ENCODE results near the gene EPHA5.

EPHA5 gene

GRCh38 chr4:65391382-65391781 is 278.9 kb downstream of the EPHA5 start:
- Mint-ChIP-seq H3K27me3 (no peaks in the 10 kb centered on the region), H3K27ac (no peak overlapping the region), H3K4me3 (no peak overlapping the region), H3K36me3 (no peaks in the 10 kb centered on the region), H3K9me3 (no peaks in the 10 kb centered on the region), H3K4me1 (no peaks in the 10 kb centered on the region)
- no peak for ATAC-seq

- no peaks in the 10 kb centered on the region for H3K9me3 Mint-ChIP-seq
- H3K36me3 Mint-ChIP-seq = no peaks in the 10 kb centered on the region
- H3K4me1 Mint-ChIP-seq = no peaks in the 10 kb centered on the region
- ATAC-seq = no peak
- H3K4me3 Mint-ChIP-seq = no peak overlapping the region
- no peaks in the 10 kb centered on the region for H3K27me3 Mint-ChIP-seq
- H3K27ac Mint-ChIP-seq = no peak overlapping the region
These were observed 283.4 kb downstream of the EPHA5 start for GRCh38 chr4:65386927-65387326.

GRCh38 chr4:65383589-65384305 is 286.5 kb downstream of the EPHA5 start:
- ATAC-seq = no peak
- Mint-ChIP-seq H3K27ac (no peak overlapping the region), H3K4me3 (no peak overlapping the region), H3K36me3 (no peaks in the 10 kb centered on the region), H3K27me3 (no peaks in the 10 kb centered on the region), H3K9me3 (no peaks in the 10 kb centered on the region), H3K4me1 (no peaks in the 10 kb centered on the region)

- ATAC-seq = no peak
- H3K27ac Mint-ChIP-seq = no peak overlapping the region
- no peaks in the 10 kb centered on the region for H3K4me1 Mint-ChIP-seq
- H3K27me3 Mint-ChIP-seq = no peaks in the 10 kb centered on the region
- no peak overlapping the region for H3K4me3 Mint-ChIP-seq
- H3K9me3 Mint-ChIP-seq = no peaks in the 10 kb centered on the region
- no peaks in the 10 kb centered on the region for H3K36me3 Mint-ChIP-seq
These were observed 288.6 kb downstream of the EPHA5 start for GRCh38 chr4:65381648-65382047.

GRCh38 chr4:65370709-65371108 is 299.6 kb downstream of the EPHA5 start:
- Mint-ChIP-seq H3K9me3 (no peaks in the 10 kb centered on the region), H3K27me3 (no peaks in the 10 kb centered on the region), H3K36me3 (no peaks in the 10 kb centered on the region), H3K4me1 (no peaks in the 10 kb centered on the region), H3K27ac (no peak overlapping the region), H3K4me3 (no peak overlapping the region)
- no peak for ATAC-seq

- no peaks in the 10 kb centered on the region for H3K36me3 Mint-ChIP-seq
These were observed 303.0 kb downstream of the EPHA5 start for GRCh38 chr4:65367306-65367705.

GRCh38 chr4:65358914-65359313 is 311.4 kb downstream of the EPHA5 start:
- no peaks in the 10 kb centered on the region for H3K27me3 Mint-ChIP-seq
- H3K9me3 Mint-ChIP-seq = peaks cover 4% of the 10 kb centered on the region
- no peak overlapping the region for H3K4me3 Mint-ChIP-seq
- H3K36me3 Mint-ChIP-seq = no peaks in the 10 kb centered on the region
- no peaks in the 10 kb centered on the region for H3K4me1 Mint-ChIP-seq
- ATAC-seq = no peak
- no peak overlapping the region for H3K27ac Mint-ChIP-seq

More at GRCh38 chr4:65367306-65367705, 303.0 kb downstream of the EPHA5 start:
- no peak for ATAC-seq
- H3K27me3 Mint-ChIP-seq = no peaks in the 10 kb centered on the region
- H3K4me3 Mint-ChIP-seq = no peak overlapping the region
- no peak overlapping the region for H3K27ac Mint-ChIP-seq
- H3K9me3 Mint-ChIP-seq = no peaks in the 10 kb centered on the region
- H3K4me1 Mint-ChIP-seq = no peaks in the 10 kb centered on the region

GRCh38 chr4:65353098-65353497 is 317.2 kb downstream of the EPHA5 start:
- H3K9me3 Mint-ChIP-seq = no peaks in the 10 kb centered on the region
- no peak overlapping the region for H3K4me3 Mint-ChIP-seq
- H3K36me3 Mint-ChIP-seq = no peaks in the 10 kb centered on the region
- no peak for ATAC-seq
- no peak overlapping the region for H3K27ac Mint-ChIP-seq
- H3K27me3 Mint-ChIP-seq = no peaks in the 10 kb centered on the region
- no peaks in the 10 kb centered on the region for H3K4me1 Mint-ChIP-seq

- Mint-ChIP-seq H3K27me3 (no peaks in the 10 kb centered on the region), H3K27ac (no peak overlapping the region), H3K36me3 (no peaks in the 10 kb centered on the region), H3K9me3 (peaks cover 3% of the 10 kb centered on the region), H3K4me1 (no peaks in the 10 kb centered on the region), H3K4me3 (no peak overlapping the region)
- no peak for ATAC-seq
These were observed 325.9 kb downstream of the EPHA5 start for GRCh38 chr4:65344278-65344825.

GRCh38 chr4:65343342-65343741 is 326.9 kb downstream of the EPHA5 start:
- H3K4me3 Mint-ChIP-seq = no peak overlapping the region
- H3K9me3 Mint-ChIP-seq = peaks cover 3% of the 10 kb centered on the region
- ATAC-seq = no peak
- H3K27me3 Mint-ChIP-seq = no peaks in the 10 kb centered on the region
- no peaks in the 10 kb centered on the region for H3K4me1 Mint-ChIP-seq
- no peak overlapping the region for H3K27ac Mint-ChIP-seq
- H3K36me3 Mint-ChIP-seq = no peaks in the 10 kb centered on the region

GRCh38 chr4:65341557-65341956 is 328.7 kb downstream of the EPHA5 start:
- Mint-ChIP-seq H3K27ac (no peak overlapping the region), H3K36me3 (no peaks in the 10 kb centered on the region), H3K27me3 (no peaks in the 10 kb centered on the region), H3K9me3 (peaks cover 3% of the 10 kb centered on the region), H3K4me1 (no peaks in the 10 kb centered on the region), H3K4me3 (no peak overlapping the region)
- ATAC-seq = no peak

- no peak for ATAC-seq
- H3K4me3 Mint-ChIP-seq = no peak overlapping the region
- H3K4me1 Mint-ChIP-seq = no peaks in the 10 kb centered on the region
- no peaks in the 10 kb centered on the region for H3K27me3 Mint-ChIP-seq
- H3K27ac Mint-ChIP-seq = no peak overlapping the region
- H3K36me3 Mint-ChIP-seq = no peaks in the 10 kb centered on the region
- H3K9me3 Mint-ChIP-seq = peaks cover 3% of the 10 kb centered on the region
These were observed 329.7 kb downstream of the EPHA5 start for GRCh38 chr4:65340382-65341109.

GRCh38 chr4:65337371-65337770 is 332.9 kb downstream of the EPHA5 start:
- no peak overlapping the region for H3K4me3 Mint-ChIP-seq
- H3K27ac Mint-ChIP-seq = no peak overlapping the region
- H3K36me3 Mint-ChIP-seq = no peaks in the 10 kb centered on the region
- no peaks in the 10 kb centered on the region for H3K27me3 Mint-ChIP-seq
- H3K4me1 Mint-ChIP-seq = no peaks in the 10 kb centered on the region
- ATAC-seq = no peak
- H3K9me3 Mint-ChIP-seq = peaks cover 10% of the 10 kb centered on the region

- Mint-ChIP-seq H3K27me3 (no peaks in the 10 kb centered on the region), H3K4me1 (no peaks in the 10 kb centered on the region), H3K36me3 (no peaks in the 10 kb centered on the region), H3K27ac (no peak overlapping the region), H3K4me3 (no peak overlapping the region), H3K9me3 (peaks cover 8% of the 10 kb centered on the region)
- ATAC-seq = no peak
These were observed 333.8 kb downstream of the EPHA5 start for GRCh38 chr4:65336465-65336864.

GRCh38 chr4:65316534-65316933 is 353.8 kb downstream of the EPHA5 start:
- no peak overlapping the region for H3K4me3 Mint-ChIP-seq
- no peaks in the 10 kb centered on the region for H3K27me3 Mint-ChIP-seq
- no peak for ATAC-seq
- H3K27ac Mint-ChIP-seq = no peak overlapping the region
- H3K36me3 Mint-ChIP-seq = no peaks in the 10 kb centered on the region
- H3K4me1 Mint-ChIP-seq = no peaks in the 10 kb centered on the region
- peaks cover 3% of the 10 kb centered on the region for H3K9me3 Mint-ChIP-seq

GRCh38 chr4:65311120-65311519 is 359.2 kb downstream of the EPHA5 start:
- H3K4me1 Mint-ChIP-seq = no peaks in the 10 kb centered on the region
- no peak overlapping the region for H3K27ac Mint-ChIP-seq
- H3K4me3 Mint-ChIP-seq = no peak overlapping the region
- H3K9me3 Mint-ChIP-seq = peaks cover 9% of the 10 kb centered on the region
- no peaks in the 10 kb centered on the region for H3K36me3 Mint-ChIP-seq
- ATAC-seq = no peak
- no peaks in the 10 kb centered on the region for H3K27me3 Mint-ChIP-seq
